RWPE1 (cell line): ENCODE data around the gene ARHGAP1.

Experiments used
- CTCF ChIA-PET: fragments of 350-600 bp; sonication (Branson Sonifier 250); formaldehyde crosslinking; extraction: SDS; loops from one replicate; lab custom pipeline; 2021; lab: Yijun Ruan, JAX
- POLR2A ChIA-PET: fragments of 400-600 bp; formaldehyde crosslinking; extraction: SDS; loops from one replicate; lab custom pipeline; 2020; ENCODE audit warnings: antibody characterized with exemption; ENCODE audit not compliant: low non-redundant PET; lab: Yijun Ruan, JAX
- DNase-seq: peaks from one replicate; pipeline ENCODE4 v3.0.0; 2012; ENCODE audit warnings: low spot score
- H3K27ac ChIP-seq: fragments of 450-650 bp; 2 replicates; pipeline ENCODE4 v1.5.1; 2017
- TF ChIP-seq, protein P1 (sequence below): fragments of 450-650 bp; conservative IDR thresholded peaks from 2 replicates; pipeline ENCODE4 v1.5.1; 2017; ENCODE audit warnings: low read depth, mild to moderate bottlenecking

Gene ARHGAP1

DNA sequence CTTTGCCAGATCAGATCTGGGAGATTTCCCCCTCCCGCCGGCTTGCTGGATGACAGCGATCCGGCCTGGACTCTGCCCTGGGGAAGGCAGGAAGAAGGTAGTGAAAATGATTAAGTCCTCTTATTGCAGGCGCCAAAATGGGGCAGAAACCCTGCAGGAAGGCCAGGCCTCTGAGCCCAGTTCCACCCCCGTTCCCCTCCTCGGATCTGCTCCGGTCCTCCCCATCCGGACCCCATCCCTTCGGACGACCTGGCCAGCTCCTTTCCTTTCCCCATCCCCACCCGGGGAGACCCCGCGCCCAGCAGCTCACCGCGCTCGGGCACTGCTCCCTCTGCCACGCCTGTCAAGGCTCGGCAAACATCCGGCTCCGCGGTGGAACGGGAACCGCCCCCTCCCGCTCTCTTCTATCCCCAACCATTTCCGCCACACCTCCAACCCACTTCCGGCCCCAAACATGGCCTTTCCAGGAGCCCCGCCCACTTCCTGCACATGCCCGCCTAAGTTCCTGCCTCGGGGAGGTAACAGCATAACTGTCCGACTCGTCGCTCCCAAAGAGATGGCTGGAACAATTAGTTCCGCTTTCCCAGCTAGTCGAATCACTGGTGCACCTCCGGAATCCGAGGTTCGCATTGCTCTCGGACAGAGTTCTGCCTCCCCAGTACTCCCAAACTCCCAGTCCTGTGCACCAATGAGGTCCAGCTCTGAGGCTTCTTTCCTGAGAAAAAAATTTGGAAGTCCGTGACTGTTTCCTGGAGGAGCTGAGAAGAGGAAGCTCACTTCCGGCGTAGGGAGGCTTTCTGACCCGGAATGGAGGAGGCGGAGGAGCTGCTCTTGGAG, at the start of gene ARHGAP1, which contains the start of gene ZNF408:
ARHGAP1 (minus strand) TSS at position 379 of the 837 bp plus-strand sequence. CDS start 4,512 bp downstream, outside the sequence.
ZNF408 (plus strand) TSS at position 791 of the 837 bp plus-strand sequence; CDS start at position 808, 17 bp downstream.
- TF ChIP-seq, protein P1, sequence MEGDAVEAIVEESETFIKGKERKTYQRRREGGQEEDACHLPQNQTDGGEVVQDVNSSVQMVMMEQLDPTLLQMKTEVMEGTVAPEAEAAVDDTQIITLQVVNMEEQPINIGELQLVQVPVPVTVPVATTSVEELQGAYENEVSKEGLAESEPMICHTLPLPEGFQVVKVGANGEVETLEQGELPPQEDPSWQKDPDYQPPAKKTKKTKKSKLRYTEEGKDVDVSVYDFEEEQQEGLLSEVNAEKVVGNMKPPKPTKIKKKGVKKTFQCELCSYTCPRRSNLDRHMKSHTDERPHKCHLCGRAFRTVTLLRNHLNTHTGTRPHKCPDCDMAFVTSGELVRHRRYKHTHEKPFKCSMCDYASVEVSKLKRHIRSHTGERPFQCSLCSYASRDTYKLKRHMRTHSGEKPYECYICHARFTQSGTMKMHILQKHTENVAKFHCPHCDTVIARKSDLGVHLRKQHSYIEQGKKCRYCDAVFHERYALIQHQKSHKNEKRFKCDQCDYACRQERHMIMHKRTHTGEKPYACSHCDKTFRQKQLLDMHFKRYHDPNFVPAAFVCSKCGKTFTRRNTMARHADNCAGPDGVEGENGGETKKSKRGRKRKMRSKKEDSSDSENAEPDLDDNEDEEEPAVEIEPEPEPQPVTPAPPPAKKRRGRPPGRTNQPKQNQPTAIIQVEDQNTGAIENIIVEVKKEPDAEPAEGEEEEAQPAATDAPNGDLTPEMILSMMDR = no peak
- CTCF ChIA-PET = interaction anchor here (0.6 kb wide), 1 partner anchor 9 kb away, joined by 4 read pairs; no protein-coding TSS in a partner anchor
- peak within 1 kb of the TSS; percentile 89 for H3K27ac ChIP-seq
- POLR2A ChIA-PET = interaction anchor here (1.4 to 4.1 kb wide), 3 partner anchors 13 to 26 kb away, joined by 6 to 28 read pairs (median 10); no protein-coding TSS in a partner anchor
- DNase-seq = peak; percentile 93

DNA sequence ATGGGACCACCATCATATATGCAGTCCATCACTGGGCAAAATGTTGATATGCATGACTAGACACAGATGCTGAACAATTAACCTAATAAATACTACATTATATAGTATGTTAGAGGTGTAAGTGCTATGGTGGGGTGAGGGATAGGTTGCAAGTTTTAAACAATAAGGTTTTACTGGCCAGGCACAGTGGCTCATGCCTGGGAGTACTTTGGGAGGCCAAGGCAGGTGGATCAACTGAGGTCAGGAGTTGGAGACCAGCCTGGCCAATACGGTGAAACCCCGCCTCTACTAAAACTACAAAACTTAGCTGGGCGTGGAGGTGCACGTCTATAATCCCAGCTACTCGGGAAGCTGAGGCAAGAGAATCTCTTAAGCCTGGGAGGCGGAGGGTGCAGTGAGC, 46.7 kb upstream of the ARHGAP1 start:
- POLR2A ChIA-PET = interaction anchor here (0.6 kb wide), 1 partner anchor 68 kb away, joined by 3 read pairs; no protein-coding TSS in a partner anchor
- CTCF ChIA-PET = interaction anchor here (0.6 to 0.7 kb wide), 2 partner anchors 20 to 33 kb away, joined by 3 read pairs; no protein-coding TSS in a partner anchor
- TF ChIP-seq, protein P1 = no peak

DNA sequence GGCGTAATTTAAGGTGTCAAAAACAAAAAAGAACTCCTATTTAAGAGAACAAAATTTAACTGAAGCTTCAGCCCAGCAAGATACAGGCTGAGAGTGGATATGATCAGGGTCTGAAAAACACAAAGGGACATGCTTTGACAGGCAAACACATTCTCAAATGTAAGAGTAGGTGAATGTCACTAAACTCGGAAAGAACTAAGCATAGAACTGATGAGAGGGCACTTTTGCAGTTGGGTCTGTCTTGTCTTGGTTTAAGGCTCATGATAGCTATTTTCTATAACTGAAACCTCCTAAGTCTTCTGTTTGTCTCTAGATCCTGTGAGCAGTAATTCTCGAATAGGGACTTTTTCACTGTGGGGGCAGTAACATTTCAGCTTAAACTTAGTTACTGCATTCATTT, 45.6 kb upstream of the ARHGAP1 start:
- DNase-seq = no peak
- H3K27ac ChIP-seq = no peak overlapping the region
- CTCF ChIA-PET = interaction anchor here (0.7 kb wide), 1 partner anchor 67 kb away, joined by 3 read pairs; no protein-coding TSS in a partner anchor
- POLR2A ChIA-PET = no interaction called here
- TF ChIP-seq, protein P1 = no peak

More for the DNA sequence above, 46.7 kb upstream of the ARHGAP1 start:
- no peak overlapping the region for H3K27ac ChIP-seq
- DNase-seq = no peak

DNA sequence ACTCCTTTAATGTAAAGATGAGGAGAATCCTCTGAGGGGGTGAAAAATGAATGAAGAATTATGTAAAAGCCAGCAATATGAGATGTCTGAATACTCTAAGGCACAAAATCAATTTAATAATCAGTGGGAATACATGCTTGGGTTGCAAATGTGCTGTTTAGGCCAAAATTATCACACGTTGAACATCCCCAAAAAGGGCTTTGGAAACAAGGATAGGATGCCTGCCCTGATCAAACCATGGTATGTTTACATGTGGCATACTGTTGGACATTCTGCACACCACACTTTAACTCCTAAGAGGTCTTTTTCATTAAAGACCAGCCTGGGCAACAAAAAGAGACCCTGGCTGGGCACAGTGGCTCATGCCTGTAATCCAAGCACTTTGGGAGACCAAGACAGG, 44.9 kb upstream of the ARHGAP1 start:
- TF ChIP-seq, protein P1 = no peak
- ChIA-PET CTCF (no interaction called here), POLR2A (no interaction called here)
- H3K27ac ChIP-seq = no peak overlapping the region
- DNase-seq = no peak

DNA sequence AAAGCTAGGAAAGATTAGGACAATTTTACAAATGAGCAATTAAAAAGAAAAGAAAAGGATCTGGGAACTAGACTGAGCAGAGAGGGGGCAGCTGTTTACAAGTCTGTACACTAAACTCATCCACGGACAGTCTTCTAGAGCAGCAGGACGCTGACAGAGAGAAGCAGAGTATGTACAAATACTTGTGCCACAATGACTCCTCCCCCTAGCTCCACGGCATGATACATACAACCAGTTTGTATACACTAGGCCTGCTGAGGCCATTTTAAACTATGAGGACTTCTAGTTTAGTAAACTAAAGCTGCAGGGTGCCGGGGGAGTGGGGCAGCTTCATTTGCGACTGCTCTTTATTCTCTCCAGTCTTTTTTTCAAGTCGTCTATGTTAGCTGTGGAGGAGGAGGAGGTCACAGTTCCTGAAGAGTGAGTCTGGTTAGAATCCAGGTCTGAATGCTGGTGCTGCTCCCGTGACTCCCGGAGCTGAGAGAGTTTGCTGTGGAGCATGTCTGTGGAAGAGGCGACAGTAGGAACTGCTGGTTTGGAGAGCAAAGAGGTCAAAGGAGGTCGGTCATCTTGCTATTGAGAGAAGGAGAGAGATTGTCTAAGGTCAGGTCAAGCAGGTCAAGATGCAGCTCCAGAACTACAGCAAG, 43.4 kb upstream of the ARHGAP1 start:
- ChIA-PET CTCF (interaction anchor here (0.6 to 0.8 kb wide), 3 partner anchors 25 to 58 kb away, joined by 3 to 7 read pairs (median 4); partner anchors contain the start of gene F2), POLR2A (no interaction called here)
- H3K27ac ChIP-seq = no peak overlapping the region
- no peak for DNase-seq
- TF ChIP-seq, protein P1 = no peak

DNA sequence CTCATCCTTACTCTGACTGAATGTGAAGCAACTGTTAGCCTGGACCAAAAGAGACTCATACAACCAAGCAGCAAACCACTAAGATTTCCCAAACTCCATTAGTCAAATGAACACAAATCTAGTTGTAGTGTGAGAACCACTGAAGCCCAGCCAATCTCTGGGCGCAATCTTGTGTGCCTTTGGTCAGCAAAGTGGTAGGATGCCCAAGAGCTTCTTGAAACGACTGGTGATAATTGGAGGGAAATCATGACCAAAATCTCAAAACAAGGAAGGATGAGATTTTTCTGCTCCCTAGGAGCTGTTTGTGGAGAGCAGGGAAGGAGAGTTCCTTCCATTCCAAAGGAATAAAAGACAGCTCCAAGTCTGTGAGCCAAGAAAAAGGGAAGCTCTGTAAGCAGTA, 42.6 kb upstream of the ARHGAP1 start:
- POLR2A ChIA-PET = no interaction called here
- TF ChIP-seq, protein P1 = no peak
- no peak overlapping the region for H3K27ac ChIP-seq
- no peak for DNase-seq
- CTCF ChIA-PET = no interaction called here
